DOHH2 (cell line): ENCODE measurements around the gene TNS1.

Experiments
- H3F3A ChIP-seq: fragments of 200-600 bp; sonication (generic), shearing (Covaris generic); 2 replicates; pipeline ENCODE4 v1.6.0; 2016; ENCODE audit warnings: antibody characterized with exemption, mild to moderate bottlenecking; ENCODE audit not compliant: control insufficient read depth, insufficient read depth
- H3K27ac ChIP-seq: fragments of 200-600 bp; sonication (generic); 2 replicates; pipeline ENCODE4 v1.5.1; 2014; ENCODE audit warnings: low read depth, mild to moderate bottlenecking, low read length, moderate library complexity
- H3K27me3 ChIP-seq: fragments of 200-600 bp; sonication (generic); 2 replicates; pipeline ENCODE4 v1.6.1; 2014; ENCODE audit warnings: mild to moderate bottlenecking, low read length, mixed read lengths; ENCODE audit not compliant: control insufficient read depth
- H3K36me3 ChIP-seq: fragments of 200-600 bp; sonication (generic); 2 replicates; pipeline ENCODE4 v1.6.1; 2014; ENCODE audit warnings: mild to moderate bottlenecking, low read length, moderate library complexity, mixed read lengths; ENCODE audit not compliant: control insufficient read depth
- H3K4me1 ChIP-seq: fragments of 200-600 bp; sonication (generic); 2 replicates; pipeline ENCODE4 v1.6.1; 2014; ENCODE audit warnings: mild to moderate bottlenecking, low read length, mixed read lengths; ENCODE audit not compliant: control insufficient read depth
- H3K4me2 ChIP-seq: fragments of 200-600 bp; sonication (generic); 2 replicates; pipeline ENCODE4 v1.6.0; 2014; ENCODE audit warnings: mild to moderate bottlenecking, low read length, moderate library complexity
- H3K4me3 ChIP-seq: fragments of 200-600 bp; sonication (generic); 2 replicates; pipeline ENCODE4 v1.5.1; 2014; ENCODE audit warnings: mild to moderate bottlenecking, low read length, mixed read lengths
- H3K79me2 ChIP-seq: fragments of 200-600 bp; sonication (generic); 2 replicates; pipeline ENCODE4 v1.6.1; 2014; ENCODE audit warnings: mild to moderate bottlenecking, low read length, mixed read lengths; ENCODE audit not compliant: control insufficient read depth
- H3K9me2 ChIP-seq: fragments of 200-600 bp; sonication (generic); replicated peaks from 2 replicates; pipeline ENCODE4 v1.6.1; 2014; ENCODE audit warnings: mild to moderate bottlenecking, low read length, mixed read lengths; ENCODE audit not compliant: control insufficient read depth
- H3K9me3 ChIP-seq: fragments of 200-600 bp; sonication (generic); 2 replicates; pipeline ENCODE4 v1.6.1; 2014; ENCODE audit warnings: antibody characterized with exemption, low read length, mixed read lengths; ENCODE audit not compliant: control insufficient read depth, insufficient read depth
- H4K20me1 ChIP-seq: fragments of 200-600 bp; sonication (generic); 2 replicates; pipeline ENCODE4 v1.6.0; 2014; ENCODE audit warnings: low read depth, mild to moderate bottlenecking, antibody characterized with exemption, low read length, moderate library complexity; ENCODE audit not compliant: control insufficient read depth, insufficient read depth
- EZH2phosphoT487 ChIP-seq: fragments of 200-600 bp; sonication (generic); IDR thresholded peaks from 2 replicates; pipeline ENCODE4 v1.6.1; 2017; ENCODE audit warnings: borderline replicate concordance, mild to moderate bottlenecking, antibody characterized with exemption, low read length, moderate library complexity, mixed read lengths
- TF ChIP-seq, protein P1 (sequence below): fragments of 200-600 bp; sonication (generic); IDR thresholded peaks from one replicate; pipeline ENCODE4 v1.5.1; 2014; ENCODE audit warnings: antibody characterized with exemption, mild to moderate bottlenecking, low read depth, low read length; ENCODE audit not compliant: poor library complexity, severe bottlenecking

The TNS1 gene

GRCh38 chr2:217822296-217823252 lies 180.2 kb downstream of the TNS1 start:
- no peaks in the 10 kb centered on the region for H3K4me1 ChIP-seq
- H3K9me3 ChIP-seq, result no peaks in the 10 kb centered on the region
- H3K4me2 ChIP-seq, result no peak overlapping the region
- TF ChIP-seq, protein P1, sequence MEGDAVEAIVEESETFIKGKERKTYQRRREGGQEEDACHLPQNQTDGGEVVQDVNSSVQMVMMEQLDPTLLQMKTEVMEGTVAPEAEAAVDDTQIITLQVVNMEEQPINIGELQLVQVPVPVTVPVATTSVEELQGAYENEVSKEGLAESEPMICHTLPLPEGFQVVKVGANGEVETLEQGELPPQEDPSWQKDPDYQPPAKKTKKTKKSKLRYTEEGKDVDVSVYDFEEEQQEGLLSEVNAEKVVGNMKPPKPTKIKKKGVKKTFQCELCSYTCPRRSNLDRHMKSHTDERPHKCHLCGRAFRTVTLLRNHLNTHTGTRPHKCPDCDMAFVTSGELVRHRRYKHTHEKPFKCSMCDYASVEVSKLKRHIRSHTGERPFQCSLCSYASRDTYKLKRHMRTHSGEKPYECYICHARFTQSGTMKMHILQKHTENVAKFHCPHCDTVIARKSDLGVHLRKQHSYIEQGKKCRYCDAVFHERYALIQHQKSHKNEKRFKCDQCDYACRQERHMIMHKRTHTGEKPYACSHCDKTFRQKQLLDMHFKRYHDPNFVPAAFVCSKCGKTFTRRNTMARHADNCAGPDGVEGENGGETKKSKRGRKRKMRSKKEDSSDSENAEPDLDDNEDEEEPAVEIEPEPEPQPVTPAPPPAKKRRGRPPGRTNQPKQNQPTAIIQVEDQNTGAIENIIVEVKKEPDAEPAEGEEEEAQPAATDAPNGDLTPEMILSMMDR, result no peak
- no peak for TF ChIP-seq EZH2phosphoT487
- no peaks in the 10 kb centered on the region for H3K79me2 ChIP-seq
- no peaks in the 10 kb centered on the region for H3F3A ChIP-seq
- H3K36me3 ChIP-seq, result no peaks in the 10 kb centered on the region
- H3K27ac ChIP-seq, result no peak overlapping the region
- H3K27me3 ChIP-seq, result no peaks in the 10 kb centered on the region
- H3K9me2 ChIP-seq, result no peaks in the 10 kb centered on the region
- H3K4me3 ChIP-seq, result no peak overlapping the region
- H4K20me1 ChIP-seq, result no peaks in the 10 kb centered on the region

- Histone ChIP-seq H3K79me2 (no peaks in the 10 kb centered on the region), H3K9me3 (no peaks in the 10 kb centered on the region), H3K4me3 (no peak overlapping the region), H3K27ac (no peak overlapping the region), H3K36me3 (no peaks in the 10 kb centered on the region), H3K27me3 (no peaks in the 10 kb centered on the region), H3K4me2 (no peak overlapping the region), H3K4me1 (no peaks in the 10 kb centered on the region), H3F3A (no peaks in the 10 kb centered on the region), H3K9me2 (no peaks in the 10 kb centered on the region), H4K20me1 (no peaks in the 10 kb centered on the region)
- TF ChIP-seq, protein P1, result no peak
- TF ChIP-seq EZH2phosphoT487, result no peak
Observed at GRCh38 chr2:217821536-217822147, 181.2 kb downstream of the TNS1 start.

GRCh38 chr2:217820904-217821303 lies 181.9 kb downstream of the TNS1 start:
- Histone ChIP-seq H3K9me2 (no peaks in the 10 kb centered on the region), H3K4me3 (no peak overlapping the region), H3K4me1 (peaks cover 4% of the 10 kb centered on the region; the same call in 1 of the 2 replicates), H3K9me3 (no peaks in the 10 kb centered on the region), H3K36me3 (no peaks in the 10 kb centered on the region), H3K4me2 (no peak overlapping the region), H3K27me3 (no peaks in the 10 kb centered on the region), H3K79me2 (no peaks in the 10 kb centered on the region), H4K20me1 (no peaks in the 10 kb centered on the region), H3F3A (no peaks in the 10 kb centered on the region), H3K27ac (no peak overlapping the region)
- TF ChIP-seq EZH2phosphoT487, result no peak
- TF ChIP-seq, protein P1, result no peak
